Measurements from ENCODE around the gene CADPS.

DNA sequence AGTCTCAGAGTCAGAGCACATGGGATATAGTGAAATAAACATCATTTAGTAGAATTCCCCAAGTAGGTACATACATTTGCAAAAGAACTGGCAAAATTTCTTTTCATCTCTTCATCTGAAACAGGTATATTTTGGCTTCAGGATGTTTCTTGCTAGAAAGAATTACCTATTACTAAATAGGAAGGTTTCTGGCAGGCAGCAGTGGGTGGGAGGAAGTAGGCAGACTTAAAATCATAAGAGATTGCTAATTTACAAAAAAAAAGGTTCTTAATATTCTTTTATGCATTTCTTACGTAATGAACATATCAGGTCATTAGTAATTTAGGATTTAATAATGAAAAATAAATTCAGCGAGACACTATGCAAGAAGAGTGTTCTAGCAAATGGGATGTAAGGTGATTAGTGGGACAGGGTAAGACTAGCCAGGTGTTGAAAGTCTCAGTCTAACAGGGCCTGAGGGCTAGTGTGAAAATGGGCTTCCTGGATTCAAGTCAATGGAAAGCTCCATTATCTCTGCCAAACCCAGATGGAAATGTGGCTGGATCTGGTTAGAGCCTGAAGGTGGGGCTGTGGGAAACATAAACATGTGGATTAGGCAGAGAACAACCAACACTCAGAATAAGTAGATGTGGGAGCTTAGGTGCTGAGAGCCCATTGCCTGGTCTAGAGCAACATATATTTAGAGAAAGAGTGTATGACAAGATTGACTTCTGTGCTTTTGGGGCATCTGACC lies 374.5 kb downstream of the CADPS start:
- TF ChIP-seq ZNF431 (CRISPR knock-in tag; IDR thresholded peaks at IDR 0.05) (no peak), RFX1 (IDR thresholded peaks at IDR 0.05) (no peak), MYC (IDR thresholded peaks at IDR 0.05; ENCODE audit: low read depth, low read length) (no peak), MYC (CRISPR knock-in tag; IDR thresholded peaks at IDR 0.05; ENCODE audit: borderline replicate concordance, low read depth) (no peak)

Measured in K562 (cell line).